GM12874 (cell line): ENCODE data around the gene SMLR1.
A peak's percentile ranks its signal among the peaks of the same experiment; 100 is the strongest.

ENCODE experiments used
- CTCF ChIP-seq: IDR thresholded peaks from 2 replicates; pipeline ENCODE4 v1.5.1; 2011; ENCODE audit warnings: low read depth, mild to moderate bottlenecking, control low read depth, low read length, moderate library complexity; ENCODE audit not compliant: insufficient read depth

SMLR1 gene

DNA sequence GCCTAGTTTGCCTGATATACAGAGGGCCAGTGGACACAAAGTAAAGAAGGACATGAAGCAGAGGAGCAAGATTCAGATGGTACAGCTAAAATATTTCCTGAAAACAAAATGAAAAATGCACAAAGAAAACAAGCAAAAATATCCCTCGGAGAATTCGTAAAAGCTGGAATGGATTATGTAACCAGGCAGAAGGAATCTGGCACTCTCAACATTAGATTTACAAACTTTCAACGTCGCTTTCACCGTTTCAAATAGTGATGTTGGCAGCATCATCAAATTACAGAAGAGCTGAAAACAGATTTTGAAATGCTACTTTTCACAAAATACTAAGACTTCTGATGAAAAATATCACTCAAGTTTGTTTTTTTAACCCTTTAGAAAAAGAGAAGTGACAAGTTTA, 11.7 kb downstream of the SMLR1 start:
- no peak for TF ChIP-seq CTCF

- no peak for TF ChIP-seq CTCF
Observed at GRCh38 chr6:130839379-130839778, 12.2 kb downstream of the SMLR1 start.

DNA sequence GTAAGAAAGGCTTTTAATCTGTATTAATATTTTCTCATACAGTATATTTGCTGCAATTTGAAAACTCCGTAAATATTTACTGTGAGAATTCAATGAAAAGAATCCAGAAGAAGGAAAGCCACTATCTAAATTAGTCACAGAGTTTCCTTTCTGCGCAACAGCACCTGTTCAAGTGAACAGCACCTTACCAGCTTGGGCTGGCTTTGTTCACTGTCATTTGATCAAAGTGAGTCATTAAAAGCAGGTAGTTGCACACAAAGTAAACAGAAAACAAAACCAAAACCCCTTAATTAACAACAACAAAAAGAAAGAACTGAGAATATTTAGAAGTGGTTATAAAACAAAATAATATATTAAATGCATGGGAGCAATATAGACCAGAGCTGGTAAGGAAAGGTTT, 12.8 kb downstream of the SMLR1 start:
- no peak for TF ChIP-seq CTCF

- TF ChIP-seq CTCF = no peak
Observed at GRCh38 chr6:130841128-130841728, 14.0 kb downstream of the SMLR1 start.

- peak; percentile 38; the same call in 1 of the 2 replicates for TF ChIP-seq CTCF
Observed at GRCh38 chr6:130843575-130844320, 16.5 kb downstream of the SMLR1 start.

DNA sequence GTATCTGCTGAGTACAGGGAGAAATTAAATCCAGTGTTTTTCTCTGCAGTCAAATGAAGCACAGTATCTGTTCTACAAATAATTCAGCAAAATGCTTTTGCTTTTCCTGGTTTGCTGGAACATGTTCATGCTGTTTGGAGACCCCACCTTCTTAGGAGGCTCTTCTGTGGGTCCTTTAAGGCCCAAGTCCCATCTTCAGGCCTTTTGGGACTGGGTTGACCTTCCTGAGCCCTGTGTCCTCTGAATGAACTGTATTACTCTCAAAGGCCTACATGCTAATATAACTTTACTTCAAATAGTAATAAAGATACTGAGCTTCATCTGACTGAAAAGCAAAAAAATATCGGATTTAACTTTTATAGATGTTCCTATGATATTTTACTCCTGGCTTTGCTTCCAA, 19.3 kb downstream of the SMLR1 start:
- TF ChIP-seq CTCF = no peak

DNA sequence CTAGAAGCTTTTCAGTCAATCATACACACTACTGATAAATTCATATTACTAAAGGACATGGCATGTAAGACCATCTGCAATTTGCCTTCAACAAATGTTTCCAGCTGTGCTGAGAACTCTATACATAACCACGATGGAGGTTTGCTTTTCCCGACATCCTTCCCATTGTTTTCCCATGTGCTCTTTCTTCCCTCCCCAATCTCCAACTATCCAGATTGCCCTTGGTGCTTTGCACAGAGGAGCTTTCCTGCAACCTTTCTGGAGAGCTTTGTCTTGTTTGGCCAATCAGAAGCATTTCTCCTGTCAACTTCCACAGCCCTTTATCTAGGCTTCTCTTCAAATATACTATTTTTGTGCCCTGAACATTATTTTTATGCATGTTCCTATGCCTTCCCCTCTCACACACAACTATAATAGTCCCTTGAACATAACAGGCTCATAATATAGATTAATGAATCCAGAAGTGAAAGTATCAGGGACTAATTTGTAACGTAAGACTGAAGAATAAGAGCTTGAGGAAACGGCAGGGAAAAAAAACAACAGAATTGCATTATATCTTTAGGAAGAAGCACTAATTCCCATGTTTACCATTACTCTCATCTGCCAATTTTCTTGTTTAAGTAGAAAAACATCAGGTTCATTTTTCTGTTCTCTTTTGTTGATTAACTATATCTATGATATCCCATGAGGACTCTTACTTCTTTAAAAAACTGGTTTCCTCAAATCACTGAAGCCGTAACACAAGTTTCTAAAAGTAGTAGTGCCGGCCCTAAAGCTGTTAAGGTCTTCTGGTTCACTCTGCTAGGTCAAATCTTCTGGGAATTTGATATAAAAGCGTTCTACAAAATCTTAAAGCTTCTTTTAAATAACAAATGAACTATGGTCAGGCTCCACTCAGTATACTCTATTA, 20.1 kb downstream of the SMLR1 start:
- TF ChIP-seq CTCF = no peak
